Endothelial cell (in vitro differentiated cells): ENCODE data around the gene KIAA1217. TPM values are rescaled to one million over a fixed set of nuclear protein-coding genes. Genes with fewer than 3 reads are reported as not detected.

Experiments
- DNase-seq: peaks from one replicate; pipeline ENCODE4 v3.0.0; 2021; ENCODE audit warnings: low spot score
- H3K27ac Mint-ChIP-seq: one replicate; pipeline ENCODE4 v1.8.0; 2021; ENCODE audit warnings: mixed read lengths, inconsistent platforms; ENCODE audit not compliant: unreplicated experiment
- H3K27me3 Mint-ChIP-seq: one replicate; pipeline ENCODE4 v1.8.0; 2021; ENCODE audit warnings: mild to moderate bottlenecking, moderate library complexity, mixed read lengths, inconsistent platforms; ENCODE audit not compliant: unreplicated experiment
- H3K36me3 Mint-ChIP-seq: one replicate; pipeline ENCODE4 v1.8.0; 2021; ENCODE audit warnings: mild to moderate bottlenecking, low read depth, mixed read lengths, inconsistent platforms; ENCODE audit not compliant: unreplicated experiment
- H3K4me1 Mint-ChIP-seq: one replicate; pipeline ENCODE4 v1.8.0; 2021; ENCODE audit warnings: mild to moderate bottlenecking, mixed read lengths, inconsistent platforms; ENCODE audit not compliant: unreplicated experiment
- H3K4me3 Mint-ChIP-seq: one replicate; pipeline ENCODE4 v1.8.0; 2021; ENCODE audit warnings: mild to moderate bottlenecking, mixed read lengths, inconsistent platforms; ENCODE audit not compliant: unreplicated experiment
- H3K9me3 Mint-ChIP-seq: one replicate; pipeline ENCODE4 v1.8.0; 2021; ENCODE audit warnings: mixed read lengths, inconsistent platforms; ENCODE audit not compliant: unreplicated experiment
- total RNA-seq: library from RNA; stranded (reverse); fragmentation: NEBNext Ultra II Directional; extraction: Animal tissue kit (Norgen Biotek cat#: 25700); gene quantifications from one replicate; pipeline ENCODE4 v1.2.1, GENCODE V29; 2021; ENCODE audit not compliant: unreplicated experiment
- TF ChIP-seq, protein P1 (sequence below): fragments of 200-600 bp; sonication (generic); IDR thresholded peaks from one replicate; pipeline ENCODE4 v1.5.0; 2021; ENCODE audit warnings: antibody characterized with exemption; ENCODE audit not compliant: unreplicated experiment

The KIAA1217 gene
- total RNA-seq, 1 donor from 2014 or later: 70.8 TPM

DNA sequence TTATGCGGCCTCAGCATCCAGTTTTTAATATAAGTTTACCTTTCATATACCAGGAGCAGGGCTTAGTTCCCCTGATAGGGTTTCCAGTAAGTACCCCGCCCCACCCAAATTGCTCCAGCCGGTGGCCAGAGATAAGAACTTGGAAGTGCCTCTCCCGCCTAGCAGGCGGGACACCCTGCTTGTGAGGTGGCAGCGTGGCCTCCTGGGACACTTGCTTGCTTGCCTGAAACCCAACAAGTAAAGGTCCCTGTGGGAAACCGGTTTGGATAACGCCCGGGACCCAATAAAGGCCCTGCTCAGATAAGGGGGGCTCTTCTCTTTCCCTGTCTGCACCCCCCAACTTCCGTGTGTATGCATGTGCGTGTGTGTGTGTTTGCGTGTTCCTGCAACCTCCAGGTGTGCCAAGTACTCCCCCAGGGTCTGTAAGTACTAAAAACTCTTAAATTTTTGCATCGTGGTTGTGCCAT lies 360.4 kb downstream of the KIAA1217 start:
- Mint-ChIP-seq H3K4me3 (no peak overlapping the region), H3K9me3 (peaks cover 3% of the 10 kb centered on the region), H3K27ac (no peak overlapping the region)

DNA sequence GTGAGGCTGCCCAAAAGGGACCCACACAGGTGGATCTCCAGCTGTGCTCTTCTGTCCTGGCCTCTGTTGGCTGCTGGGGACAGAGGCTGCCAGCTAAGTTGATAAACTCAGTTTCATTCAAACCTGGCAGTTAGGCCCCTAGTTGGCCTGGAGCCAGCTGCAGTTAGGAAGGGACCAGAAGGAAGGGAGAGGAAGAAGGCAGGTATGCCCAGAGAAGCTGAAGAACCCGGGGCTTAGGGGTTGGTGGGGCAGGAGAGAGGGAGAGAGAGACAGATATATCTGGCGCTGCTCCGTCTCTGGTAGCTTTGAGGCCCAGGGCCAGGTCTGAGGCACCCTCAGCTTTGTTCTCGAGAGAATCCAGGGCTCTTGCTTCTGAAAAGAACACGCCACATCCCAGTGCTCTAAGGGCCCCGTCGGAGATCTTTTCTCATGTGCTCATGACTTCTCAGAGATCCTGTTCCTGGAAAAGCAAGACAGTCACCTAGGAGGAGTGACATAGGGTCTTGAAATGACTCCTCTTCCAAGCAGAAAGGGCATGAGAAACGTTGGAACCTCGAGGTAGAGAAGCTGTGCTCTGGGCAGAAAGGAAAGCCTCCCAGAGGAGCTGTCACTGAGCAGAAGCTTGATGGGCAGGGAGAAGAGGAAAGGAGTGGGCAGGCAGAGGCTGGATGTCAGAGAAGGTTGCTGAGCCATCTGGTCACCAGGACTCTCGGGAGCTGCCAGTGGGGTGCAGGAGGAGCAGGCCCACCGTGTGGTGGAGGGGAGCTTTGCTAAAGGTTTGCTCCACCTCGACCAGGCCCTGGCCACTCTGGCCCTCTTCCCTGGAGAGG lies 361.1 kb downstream of the KIAA1217 start:
- no peak for DNase-seq
- Mint-ChIP-seq H3K4me3 (no peak overlapping the region), H3K9me3 (peaks cover 3% of the 10 kb centered on the region), H3K27me3 (peaks cover 6% of the 10 kb centered on the region), H3K27ac (no peak overlapping the region), H3K36me3 (peaks cover 4% of the 10 kb centered on the region), H3K4me1 (no peaks in the 10 kb centered on the region)
- TF ChIP-seq, protein P1, sequence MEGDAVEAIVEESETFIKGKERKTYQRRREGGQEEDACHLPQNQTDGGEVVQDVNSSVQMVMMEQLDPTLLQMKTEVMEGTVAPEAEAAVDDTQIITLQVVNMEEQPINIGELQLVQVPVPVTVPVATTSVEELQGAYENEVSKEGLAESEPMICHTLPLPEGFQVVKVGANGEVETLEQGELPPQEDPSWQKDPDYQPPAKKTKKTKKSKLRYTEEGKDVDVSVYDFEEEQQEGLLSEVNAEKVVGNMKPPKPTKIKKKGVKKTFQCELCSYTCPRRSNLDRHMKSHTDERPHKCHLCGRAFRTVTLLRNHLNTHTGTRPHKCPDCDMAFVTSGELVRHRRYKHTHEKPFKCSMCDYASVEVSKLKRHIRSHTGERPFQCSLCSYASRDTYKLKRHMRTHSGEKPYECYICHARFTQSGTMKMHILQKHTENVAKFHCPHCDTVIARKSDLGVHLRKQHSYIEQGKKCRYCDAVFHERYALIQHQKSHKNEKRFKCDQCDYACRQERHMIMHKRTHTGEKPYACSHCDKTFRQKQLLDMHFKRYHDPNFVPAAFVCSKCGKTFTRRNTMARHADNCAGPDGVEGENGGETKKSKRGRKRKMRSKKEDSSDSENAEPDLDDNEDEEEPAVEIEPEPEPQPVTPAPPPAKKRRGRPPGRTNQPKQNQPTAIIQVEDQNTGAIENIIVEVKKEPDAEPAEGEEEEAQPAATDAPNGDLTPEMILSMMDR: no peak

More for the DNA sequence above, 360.4 kb downstream of the KIAA1217 start:
- TF ChIP-seq, protein P1: no peak
- no peak for DNase-seq
- H3K4me1 Mint-ChIP-seq: no peaks in the 10 kb centered on the region
- H3K36me3 Mint-ChIP-seq: peaks cover 4% of the 10 kb centered on the region
- H3K27me3 Mint-ChIP-seq: peaks cover 6% of the 10 kb centered on the region

DNA sequence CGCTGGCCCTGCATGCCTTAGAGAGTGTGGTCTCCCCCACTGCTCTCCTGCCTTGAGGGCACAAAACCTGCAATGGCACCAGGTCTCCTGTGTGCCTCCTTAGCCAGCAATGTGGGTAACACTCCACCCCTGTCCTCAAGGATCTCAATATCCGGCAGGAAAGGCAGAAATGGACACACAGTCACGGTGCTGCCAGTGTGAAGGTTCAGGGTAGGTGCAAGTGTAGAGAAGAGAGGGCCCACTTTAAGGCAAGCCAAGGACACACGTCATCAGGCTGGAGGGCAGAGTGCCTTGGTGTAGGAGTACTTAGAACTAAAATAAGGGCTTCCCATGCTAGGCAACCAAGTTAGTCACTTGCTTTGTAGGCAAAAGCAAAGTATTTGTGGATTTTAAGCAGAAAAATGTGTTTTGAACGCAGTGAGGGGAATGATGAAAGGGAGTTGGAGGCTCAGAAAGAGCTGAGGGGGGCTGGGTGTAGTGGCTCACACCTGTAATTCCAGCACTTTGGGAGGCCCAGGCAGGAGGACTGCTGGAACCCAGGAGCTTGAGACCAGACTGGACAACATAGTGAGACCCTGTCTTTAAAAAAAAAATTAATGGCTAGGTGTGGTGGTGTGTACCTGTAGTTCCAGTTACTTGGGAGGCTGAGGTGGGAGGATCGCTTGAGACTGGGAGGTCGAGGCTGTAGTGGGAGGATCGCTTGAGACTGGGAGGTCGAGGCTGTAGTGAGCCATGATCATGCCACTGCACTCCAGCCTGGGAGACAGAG lies 361.9 kb downstream of the KIAA1217 start:
- H3K27me3 Mint-ChIP-seq: peaks cover 6% of the 10 kb centered on the region
- H3K9me3 Mint-ChIP-seq: peaks cover 3% of the 10 kb centered on the region
- no peak for DNase-seq
- TF ChIP-seq, protein P1: no peak
- no peaks in the 10 kb centered on the region for H3K4me1 Mint-ChIP-seq
- H3K4me3 Mint-ChIP-seq: no peak overlapping the region
- H3K36me3 Mint-ChIP-seq: peaks cover 4% of the 10 kb centered on the region
- H3K27ac Mint-ChIP-seq: peak overlapping the region; percentile 0

DNA sequence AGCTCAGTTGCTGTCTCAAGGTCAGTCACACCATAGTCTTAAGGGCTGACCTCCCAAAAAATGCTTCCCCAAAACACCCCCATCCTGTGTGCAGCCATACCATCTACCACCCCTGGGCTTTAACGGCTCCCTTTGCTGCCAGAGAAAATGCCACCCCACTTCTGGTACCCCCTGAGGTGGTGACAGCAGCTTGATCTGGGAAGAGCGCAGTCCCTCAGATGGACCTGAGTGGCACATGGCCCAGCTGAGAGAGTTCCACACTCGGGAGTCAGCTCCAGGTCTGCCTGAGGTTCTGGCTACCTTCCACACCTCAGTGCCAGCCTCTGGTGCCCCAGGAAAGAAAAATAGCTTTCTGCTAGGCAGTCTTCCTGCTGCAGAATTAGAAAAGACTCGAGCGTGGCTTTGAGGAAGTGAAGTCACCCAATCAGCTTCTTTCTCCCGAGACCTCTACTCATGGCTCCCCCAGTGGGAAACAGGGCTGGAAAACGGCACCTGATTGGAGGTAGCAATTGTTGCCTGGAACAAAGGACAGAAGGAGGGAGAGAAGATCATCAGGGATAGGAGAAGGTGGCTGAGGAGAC lies 363.0 kb downstream of the KIAA1217 start:
- Mint-ChIP-seq H3K4me1 (no peaks in the 10 kb centered on the region), H3K9me3 (peaks cover 3% of the 10 kb centered on the region), H3K27ac (no peak overlapping the region), H3K27me3 (peaks cover 6% of the 10 kb centered on the region), H3K36me3 (peaks cover 4% of the 10 kb centered on the region), H3K4me3 (no peak overlapping the region)
- no peak for DNase-seq
- TF ChIP-seq, protein P1: no peak
